ENCODE measurements around the gene DMC1.

Gene DMC1

DNA sequence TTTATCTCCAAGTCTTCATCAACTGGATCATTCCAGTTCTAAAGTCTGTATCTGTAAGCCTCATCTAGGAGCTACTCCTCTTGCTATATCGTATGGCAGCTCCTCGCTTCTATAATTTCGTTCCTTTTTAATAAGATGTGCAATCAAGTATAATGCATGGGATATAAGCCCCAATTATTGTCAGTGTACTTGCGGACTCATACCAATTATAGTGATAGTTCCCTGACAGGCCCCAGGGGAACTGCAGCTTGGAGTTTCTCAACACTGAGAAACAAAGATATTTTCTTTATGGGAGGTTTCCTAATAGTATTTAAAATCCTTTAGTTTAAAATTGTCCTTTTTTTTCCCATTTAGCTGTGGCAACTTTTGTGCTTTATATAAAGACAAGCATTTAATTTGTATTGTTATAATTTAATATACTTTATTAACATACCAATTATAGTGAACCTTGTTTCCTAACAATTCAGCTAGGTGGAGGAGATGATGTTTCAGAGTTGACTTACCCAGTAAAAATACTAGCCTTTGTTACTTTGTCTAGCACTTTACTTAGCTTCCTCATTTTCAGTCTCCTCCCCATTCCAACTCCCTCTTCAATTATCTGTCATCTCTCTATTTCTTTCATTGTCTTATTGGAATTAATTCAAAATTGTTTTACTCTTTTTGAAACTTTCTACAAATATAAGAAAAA is 38.6 kb downstream of the DMC1 start:
- Histone ChIP-seq H3K27me3 (no peaks in the 10 kb centered on the region), H3K9me3 (no peaks in the 10 kb centered on the region), H3K4me3 (ENCODE audit: low read depth in 1 of 2, low read length in 1 of 2) (no peak overlapping the region), H3K27ac (no peak overlapping the region), H3K4me1 (ENCODE audit: control insufficient read depth in 1 of 2, insufficient read depth in 1 of 2, low read depth in 1 of 2, low read length in 1 of 2) (no peaks in the 10 kb centered on the region), H3K36me3 (no peaks in the 10 kb centered on the region)
- TF ChIP-seq, protein P1, sequence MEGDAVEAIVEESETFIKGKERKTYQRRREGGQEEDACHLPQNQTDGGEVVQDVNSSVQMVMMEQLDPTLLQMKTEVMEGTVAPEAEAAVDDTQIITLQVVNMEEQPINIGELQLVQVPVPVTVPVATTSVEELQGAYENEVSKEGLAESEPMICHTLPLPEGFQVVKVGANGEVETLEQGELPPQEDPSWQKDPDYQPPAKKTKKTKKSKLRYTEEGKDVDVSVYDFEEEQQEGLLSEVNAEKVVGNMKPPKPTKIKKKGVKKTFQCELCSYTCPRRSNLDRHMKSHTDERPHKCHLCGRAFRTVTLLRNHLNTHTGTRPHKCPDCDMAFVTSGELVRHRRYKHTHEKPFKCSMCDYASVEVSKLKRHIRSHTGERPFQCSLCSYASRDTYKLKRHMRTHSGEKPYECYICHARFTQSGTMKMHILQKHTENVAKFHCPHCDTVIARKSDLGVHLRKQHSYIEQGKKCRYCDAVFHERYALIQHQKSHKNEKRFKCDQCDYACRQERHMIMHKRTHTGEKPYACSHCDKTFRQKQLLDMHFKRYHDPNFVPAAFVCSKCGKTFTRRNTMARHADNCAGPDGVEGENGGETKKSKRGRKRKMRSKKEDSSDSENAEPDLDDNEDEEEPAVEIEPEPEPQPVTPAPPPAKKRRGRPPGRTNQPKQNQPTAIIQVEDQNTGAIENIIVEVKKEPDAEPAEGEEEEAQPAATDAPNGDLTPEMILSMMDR (IDR thresholded peaks at IDR 0.05) = no peak

DNA sequence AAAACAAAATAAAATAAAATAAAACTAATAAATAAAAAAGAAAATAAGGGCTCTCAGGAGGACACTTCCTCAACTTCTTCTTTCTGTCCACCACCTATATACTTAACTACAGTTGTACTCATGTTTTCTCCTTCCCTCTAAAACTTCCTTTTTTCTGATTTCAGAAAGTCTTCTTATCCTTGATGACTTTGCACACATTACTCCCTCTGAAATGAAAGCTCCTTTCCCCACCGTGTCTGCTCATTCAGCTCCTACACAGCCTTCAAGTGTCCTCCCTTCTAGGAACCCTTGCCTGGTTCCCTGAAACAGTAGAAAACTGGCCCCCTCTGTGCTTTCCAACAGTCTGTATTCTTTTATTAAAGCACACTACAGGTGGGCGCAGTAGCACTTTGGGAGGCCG is 45.6 kb downstream of the DMC1 start:
- Histone ChIP-seq H3K4me1 (ENCODE audit: control insufficient read depth in 1 of 2, insufficient read depth in 1 of 2, low read depth in 1 of 2, low read length in 1 of 2) (no peaks in the 10 kb centered on the region), H3K27me3 (no peaks in the 10 kb centered on the region), H3K9me3 (no peaks in the 10 kb centered on the region), H3K4me3 (ENCODE audit: low read depth in 1 of 2, low read length in 1 of 2) (no peak overlapping the region), H3K36me3 (no peaks in the 10 kb centered on the region), H3K27ac (peak overlapping the region; percentile 50)
- TF ChIP-seq, protein P1 (IDR thresholded peaks at IDR 0.05) = no peak

- no peaks in the 10 kb centered on the region for H3K27me3 ChIP-seq
- no peaks in the 10 kb centered on the region for H3K9me3 ChIP-seq
- H3K36me3 ChIP-seq = no peaks in the 10 kb centered on the region
- no peaks in the 10 kb centered on the region for H3K4me1 ChIP-seq (ENCODE audit: control insufficient read depth in 1 of 2, insufficient read depth in 1 of 2, low read depth in 1 of 2, low read length in 1 of 2)
- no peak overlapping the region for H3K4me3 ChIP-seq (ENCODE audit: low read depth in 1 of 2, low read length in 1 of 2)
- TF ChIP-seq, protein P1 (IDR thresholded peaks at IDR 0.05) = no peak
- H3K27ac ChIP-seq = no peak overlapping the region
These were observed 46.5 kb downstream of the DMC1 start for GRCh38 chr22:38523479-38523878.

DNA sequence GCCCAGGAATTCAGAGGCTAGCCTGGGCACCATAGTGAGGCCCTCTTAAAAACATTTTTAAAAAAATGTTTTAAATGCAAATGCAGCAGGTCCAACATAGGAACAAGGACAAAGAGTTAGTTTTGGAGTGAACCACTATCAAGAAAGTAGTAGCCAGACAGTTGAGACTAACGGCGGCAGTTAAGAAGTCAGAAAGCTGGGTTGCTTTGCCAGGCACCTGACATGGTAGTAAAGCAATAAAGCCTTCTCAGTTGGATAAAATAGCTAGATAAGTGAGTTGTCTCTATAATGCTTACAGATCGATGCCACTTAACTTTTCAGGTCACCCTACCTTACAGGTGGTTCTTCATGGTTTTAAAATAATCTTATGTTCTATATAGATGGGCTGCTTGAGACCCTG is 47.0 kb downstream of the DMC1 start:
- no peak overlapping the region for H3K4me3 ChIP-seq (ENCODE audit: low read depth in 1 of 2, low read length in 1 of 2)
- H3K4me1 ChIP-seq (ENCODE audit: control insufficient read depth in 1 of 2, insufficient read depth in 1 of 2, low read depth in 1 of 2, low read length in 1 of 2) = no peaks in the 10 kb centered on the region
- TF ChIP-seq, protein P1 (IDR thresholded peaks at IDR 0.05) = no peak

DNA sequence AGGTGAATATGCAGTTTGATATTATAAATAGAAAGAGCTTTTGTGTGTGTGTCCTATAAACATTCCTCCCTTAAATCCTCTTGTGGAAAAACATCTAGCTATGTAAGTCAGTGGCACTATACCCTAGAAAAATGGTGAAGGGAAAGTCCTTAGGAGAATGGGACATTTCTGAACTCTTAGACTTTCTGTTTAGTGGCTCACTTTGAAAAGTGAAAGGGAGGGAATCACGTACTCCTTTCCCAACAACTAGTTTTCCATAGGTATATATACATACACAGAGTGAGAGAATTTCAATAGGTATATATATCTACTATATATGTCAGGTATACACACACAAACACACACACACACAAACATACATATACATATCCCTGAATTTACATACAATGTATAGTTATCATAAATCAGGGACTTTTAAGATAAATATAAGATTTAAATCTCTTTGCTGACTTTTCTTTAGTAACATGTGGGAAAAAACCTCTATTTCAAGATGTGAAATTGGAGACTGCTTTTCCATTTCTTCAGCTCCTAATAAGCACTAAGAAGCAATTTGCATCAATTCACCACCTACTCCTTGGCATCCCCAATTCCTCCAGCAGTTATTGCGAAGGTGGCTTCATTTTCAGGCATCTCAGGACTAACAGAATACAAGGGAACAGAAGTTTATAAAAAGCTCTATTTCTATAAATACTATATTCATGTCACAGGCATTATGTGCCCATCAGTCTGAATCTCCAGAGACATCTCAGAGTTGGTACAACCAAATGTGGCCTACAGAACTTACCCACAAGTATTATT is 50.3 kb downstream of the DMC1 start:
- Histone ChIP-seq H3K9me3 (no peaks in the 10 kb centered on the region), H3K4me1 (ENCODE audit: control insufficient read depth in 1 of 2, insufficient read depth in 1 of 2, low read depth in 1 of 2, low read length in 1 of 2) (no peaks in the 10 kb centered on the region), H3K27me3 (no peaks in the 10 kb centered on the region), H3K36me3 (no peaks in the 10 kb centered on the region), H3K4me3 (ENCODE audit: low read depth in 1 of 2, low read length in 1 of 2) (no peak overlapping the region), H3K27ac (no peak overlapping the region)
- TF ChIP-seq, protein P1 (IDR thresholded peaks at IDR 0.05) = no peak

More for the DNA sequence above, 47.0 kb downstream of the DMC1 start:
- no peaks in the 10 kb centered on the region for H3K9me3 ChIP-seq
- H3K36me3 ChIP-seq = no peaks in the 10 kb centered on the region
- no peaks in the 10 kb centered on the region for H3K27me3 ChIP-seq
- H3K27ac ChIP-seq = no peak overlapping the region

All from neutrophil (primary cell).